Stimulated activated naive CD8-positive, alpha-beta T cell treated with anti-CD3 and anti-CD28 coated beads, Interleukin-15, Interleukin-2, amounts not matched to agents 100 ng/mL and 50 ng/mL, for 24 hours (primary cell): ENCODE results near the gene EVI2B.
"Not testable (repeated sequence)": the region's sequence is repeated elsewhere in the genome, so short reads cannot be mapped to it uniquely, and the experiment has no call there.

Source experiments
- H3K27ac Mint-ChIP-seq: one replicate; pipeline ENCODE4 v1.8.0; 2021; ENCODE audit warnings: mild to moderate bottlenecking, mixed read lengths
- H3K27me3 Mint-ChIP-seq: one replicate; pipeline ENCODE4 v1.8.0; 2021; ENCODE audit warnings: mixed read lengths
- H3K36me3 Mint-ChIP-seq: one replicate; pipeline ENCODE4 v1.8.0; 2021; ENCODE audit warnings: low read depth, mixed read lengths
- H3K4me1 Mint-ChIP-seq: one replicate; pipeline ENCODE4 v1.8.0; 2021; ENCODE audit warnings: low read depth, mixed read lengths
- H3K4me3 Mint-ChIP-seq: one replicate; pipeline ENCODE4 v1.8.0; 2021; ENCODE audit warnings: mild to moderate bottlenecking, mixed read lengths
- H3K9me3 Mint-ChIP-seq: one replicate; pipeline ENCODE4 v1.8.0; 2021; ENCODE audit warnings: mixed read lengths

EVI2B gene

DNA sequence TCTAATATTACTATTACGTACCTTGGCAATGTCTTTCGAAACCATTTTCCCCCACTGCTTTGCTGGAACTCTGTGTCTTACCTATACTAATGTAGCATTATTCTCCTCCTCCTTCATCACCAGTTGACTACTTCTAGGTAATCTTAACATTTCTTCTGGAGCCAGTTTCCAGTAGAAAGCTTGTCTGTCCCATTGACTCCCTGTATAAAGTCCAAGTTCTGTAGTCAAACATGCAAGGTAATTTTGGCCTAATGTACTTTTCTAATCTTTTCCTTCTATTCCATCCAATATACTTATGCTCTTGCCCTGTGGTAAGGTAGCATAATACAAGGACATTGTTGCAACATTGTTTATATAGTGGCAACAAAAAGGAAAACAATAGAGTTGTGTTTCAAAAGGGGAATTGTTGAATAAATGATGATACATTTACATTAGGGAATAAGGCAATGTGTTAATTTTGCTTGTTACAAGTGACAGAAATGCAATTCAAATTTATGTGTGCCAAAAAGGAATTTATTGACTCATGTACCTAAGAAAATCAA is 44.7 kb downstream of the EVI2B start:
- peaks cover 3% of the 10 kb centered on the region for H3K4me1 Mint-ChIP-seq
- H3K27me3 Mint-ChIP-seq: no peaks in the 10 kb centered on the region
- H3K36me3 Mint-ChIP-seq: peaks cover 40% of the 10 kb centered on the region
- no peak overlapping the region for H3K4me3 Mint-ChIP-seq
- no peak overlapping the region for H3K27ac Mint-ChIP-seq
- no peaks in the 10 kb centered on the region for H3K9me3 Mint-ChIP-seq

DNA sequence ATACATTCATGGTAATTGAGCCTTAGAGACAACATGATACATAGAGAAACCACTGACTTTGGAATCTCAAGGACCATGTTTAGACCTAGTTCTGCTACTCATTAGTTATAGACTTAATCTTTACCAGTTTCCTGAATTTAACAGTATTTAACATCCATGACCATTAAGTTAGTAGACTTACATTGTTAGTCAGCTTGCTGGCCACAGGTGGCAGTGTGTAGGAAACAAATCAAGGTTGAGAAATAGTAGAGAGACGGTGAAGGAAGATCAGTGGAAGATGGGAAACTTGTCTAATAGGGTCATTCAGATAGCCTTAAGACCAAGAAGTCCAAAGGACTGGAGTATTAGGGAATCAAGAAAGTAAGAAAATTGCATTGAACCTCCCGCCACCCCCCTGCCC is 47.8 kb downstream of the EVI2B start:
- peaks cover 34% of the 10 kb centered on the region for H3K36me3 Mint-ChIP-seq
- peaks cover 3% of the 10 kb centered on the region for H3K4me1 Mint-ChIP-seq
- H3K9me3 Mint-ChIP-seq: no peaks in the 10 kb centered on the region
- no peaks in the 10 kb centered on the region for H3K27me3 Mint-ChIP-seq
- no peak overlapping the region for H3K4me3 Mint-ChIP-seq
- H3K27ac Mint-ChIP-seq: no peak overlapping the region

DNA sequence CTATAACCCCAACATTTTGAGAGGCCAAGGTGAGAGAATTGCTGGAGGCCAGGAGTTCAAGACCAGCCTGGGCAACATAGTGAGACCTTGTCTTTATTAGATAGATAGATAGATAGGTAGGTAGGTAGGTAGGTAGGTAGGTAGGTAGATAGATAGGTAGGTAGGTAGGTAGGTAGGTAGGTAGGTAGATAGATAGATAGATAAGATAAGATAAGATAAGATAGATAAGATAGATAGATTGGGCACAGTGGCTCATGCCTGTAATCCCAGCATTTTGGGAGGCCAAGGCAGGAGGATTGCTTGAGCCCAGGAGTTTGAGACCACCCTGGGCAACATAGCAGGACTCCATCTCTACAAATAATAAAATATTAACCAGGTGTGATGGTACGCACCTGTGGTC is 50.9 kb downstream of the EVI2B start:
- H3K36me3 Mint-ChIP-seq: peaks cover 34% of the 10 kb centered on the region
- not testable (repeated sequence) for H3K4me3 Mint-ChIP-seq, H3K27ac Mint-ChIP-seq, H3K4me1 Mint-ChIP-seq, H3K9me3 Mint-ChIP-seq, H3K27me3 Mint-ChIP-seq

GRCh38 chr17:31261601-31262000 is 52.3 kb downstream of the EVI2B start:
- H3K9me3 Mint-ChIP-seq: no peaks in the 10 kb centered on the region
- H3K27me3 Mint-ChIP-seq: no peaks in the 10 kb centered on the region
- no peak overlapping the region for H3K27ac Mint-ChIP-seq
- peaks cover 26% of the 10 kb centered on the region for H3K36me3 Mint-ChIP-seq
- H3K4me1 Mint-ChIP-seq: peaks cover 3% of the 10 kb centered on the region
- H3K4me3 Mint-ChIP-seq: no peak overlapping the region

GRCh38 chr17:31260151-31260550 is 53.7 kb downstream of the EVI2B start:
- Mint-ChIP-seq H3K9me3 (no peaks in the 10 kb centered on the region), H3K4me1 (no peaks in the 10 kb centered on the region), H3K27me3 (no peaks in the 10 kb centered on the region), H3K27ac (no peak overlapping the region), H3K36me3 (peaks cover 21% of the 10 kb centered on the region), H3K4me3 (no peak overlapping the region)

DNA sequence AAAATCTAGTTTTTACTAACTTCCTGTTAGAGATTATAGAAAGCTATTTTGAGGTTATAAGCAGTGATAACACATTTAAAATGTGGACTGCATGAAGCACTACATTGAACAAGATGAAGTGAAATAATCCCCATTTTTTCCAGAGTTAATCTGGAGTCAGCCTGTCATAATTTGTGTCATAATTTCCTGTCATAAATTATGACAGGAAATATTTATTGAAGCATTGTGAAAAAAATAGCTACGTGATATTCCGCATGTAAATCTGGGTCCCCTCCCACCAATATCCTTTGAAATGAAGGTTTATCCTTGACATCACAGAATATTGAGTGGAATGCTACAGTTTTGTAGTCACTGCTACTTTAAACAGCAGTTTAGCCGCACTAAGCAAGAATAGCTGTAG is 56.9 kb downstream of the EVI2B start:
- no peak overlapping the region for H3K4me3 Mint-ChIP-seq
- H3K27me3 Mint-ChIP-seq: no peaks in the 10 kb centered on the region
- no peaks in the 10 kb centered on the region for H3K9me3 Mint-ChIP-seq
- H3K27ac Mint-ChIP-seq: no peak overlapping the region
- H3K36me3 Mint-ChIP-seq: peaks cover 21% of the 10 kb centered on the region
- H3K4me1 Mint-ChIP-seq: no peaks in the 10 kb centered on the region

DNA sequence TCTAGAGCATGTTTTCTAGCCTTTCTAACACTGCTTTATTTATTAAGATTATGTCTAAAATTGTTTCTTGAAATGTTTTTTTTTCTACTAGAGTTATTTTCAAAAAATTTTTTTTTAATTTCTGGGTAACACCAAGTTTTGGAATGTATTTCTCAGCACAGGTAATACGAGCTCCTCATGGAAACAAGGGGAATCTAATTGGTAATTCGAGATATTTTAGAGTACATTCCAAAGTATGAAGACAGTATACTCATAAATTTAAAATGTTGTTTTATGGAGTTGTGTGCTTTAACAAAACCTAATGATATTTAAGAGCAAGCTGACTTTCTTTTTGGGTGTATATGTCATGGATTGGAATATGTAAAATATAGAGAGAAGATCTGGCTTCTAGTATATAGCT is 59.2 kb downstream of the EVI2B start:
- H3K4me1 Mint-ChIP-seq: peaks cover 4% of the 10 kb centered on the region
- peaks cover 6% of the 10 kb centered on the region for H3K36me3 Mint-ChIP-seq
- no peak overlapping the region for H3K4me3 Mint-ChIP-seq
- no peak overlapping the region for H3K27ac Mint-ChIP-seq
- H3K27me3 Mint-ChIP-seq: no peaks in the 10 kb centered on the region
- H3K9me3 Mint-ChIP-seq: no peaks in the 10 kb centered on the region
